ENCODE results near the gene CCDC73.

- TF ChIP-seq CTCF (conservative IDR thresholded peaks at IDR 0.05; ENCODE audit: low read depth, low read length) (no peak), EZH2 (IDR thresholded peaks at IDR 0.05; ENCODE audit: low read length, unreplicated experiment) (no peak)
Measured at GRCh38 chr11:32729976-32730375, 64.5 kb downstream of the CCDC73 start.
